ENCODE data around the gene TRIM41.
"Not testable (repeated sequence)": the region's sequence is repeated elsewhere in the genome, so short reads cannot be mapped to it uniquely, and the experiment has no call there.

Gene TRIM41

DNA sequence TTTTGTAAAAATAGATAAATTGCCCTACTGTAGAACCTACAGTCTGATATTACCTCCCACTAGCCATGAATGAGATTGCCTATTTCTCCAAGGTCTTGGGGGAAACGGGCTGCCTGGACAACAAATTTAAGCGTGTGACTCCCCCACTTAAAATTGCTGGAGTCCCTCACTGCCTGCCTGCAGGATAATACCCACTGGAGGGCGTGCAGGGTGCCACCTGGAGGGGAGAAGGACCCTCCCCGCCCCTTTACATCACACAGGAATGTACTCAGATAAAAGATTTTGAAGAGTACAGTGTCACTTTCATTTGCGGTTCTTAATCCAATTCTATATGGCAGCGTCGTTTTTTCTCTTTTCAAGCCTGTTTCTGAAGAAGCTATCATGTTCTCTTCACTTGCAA, 11.9 kb upstream of the TRIM41 start:
- DNase-seq (ENCODE audit: low spot score), result no peak

DNA sequence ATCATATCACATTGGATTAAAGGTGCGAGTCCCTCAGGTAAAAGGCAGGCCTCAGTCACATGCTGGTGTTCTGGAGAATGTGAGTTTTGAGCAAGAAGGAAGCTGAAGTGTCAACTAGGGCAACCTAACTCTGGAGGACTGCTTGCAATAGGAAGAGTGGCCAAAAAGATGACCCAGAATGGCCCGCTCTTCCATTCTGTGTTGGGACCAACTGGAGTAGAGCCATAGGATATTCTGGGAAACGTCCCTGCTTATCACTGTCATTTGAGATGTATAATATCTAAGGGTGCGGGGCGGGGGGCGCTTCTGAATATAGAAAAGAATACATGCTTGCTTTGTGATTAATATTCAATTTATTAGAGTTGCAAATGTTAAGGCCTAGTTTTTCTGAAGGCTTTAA, 11.0 kb upstream of the TRIM41 start:
- DNase-seq (ENCODE audit: low spot score), result no peak

DNA sequence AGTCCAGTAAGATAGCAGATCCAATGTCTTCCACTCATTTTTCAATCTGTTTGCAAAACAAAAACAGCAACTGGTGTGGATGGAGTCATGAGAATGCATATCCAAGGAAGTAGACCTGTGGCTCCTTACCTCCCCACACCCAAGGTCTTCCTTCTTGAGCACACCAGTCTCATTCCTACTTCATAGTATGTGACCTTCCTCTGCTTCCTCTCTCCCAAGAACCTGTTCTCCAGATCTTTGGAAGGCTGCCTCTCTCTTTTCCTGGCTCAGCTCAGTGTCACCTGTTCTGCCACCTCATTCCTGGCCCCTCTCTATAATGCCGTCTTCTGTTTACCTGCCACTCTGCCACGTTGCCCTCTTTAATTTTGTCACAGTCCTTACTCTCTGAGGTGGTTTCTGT, 10.1 kb upstream of the TRIM41 start:
- no peak for DNase-seq (ENCODE audit: low spot score)

DNA sequence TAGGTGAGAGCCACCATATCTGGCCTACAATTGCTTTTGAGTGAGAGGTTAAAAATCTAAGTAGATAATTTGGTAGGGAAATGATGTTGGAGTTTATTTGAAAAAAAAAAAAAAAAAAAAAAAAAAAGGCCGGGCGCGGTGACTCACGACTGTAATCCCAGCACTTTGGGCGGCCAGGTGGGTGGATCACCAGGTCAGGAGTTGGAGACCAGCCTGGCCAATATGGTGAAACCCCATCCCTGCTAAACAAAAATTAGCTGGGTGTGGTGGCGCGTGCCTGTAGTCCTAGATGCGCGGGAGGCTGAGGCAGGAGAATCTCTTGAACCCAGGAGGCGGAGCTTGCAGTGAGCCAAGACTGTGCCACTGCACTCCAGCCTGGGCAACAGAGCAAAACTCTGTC, 8.8 kb upstream of the TRIM41 start:
- DNase-seq (ENCODE audit: low spot score), result not testable (repeated sequence)

DNA sequence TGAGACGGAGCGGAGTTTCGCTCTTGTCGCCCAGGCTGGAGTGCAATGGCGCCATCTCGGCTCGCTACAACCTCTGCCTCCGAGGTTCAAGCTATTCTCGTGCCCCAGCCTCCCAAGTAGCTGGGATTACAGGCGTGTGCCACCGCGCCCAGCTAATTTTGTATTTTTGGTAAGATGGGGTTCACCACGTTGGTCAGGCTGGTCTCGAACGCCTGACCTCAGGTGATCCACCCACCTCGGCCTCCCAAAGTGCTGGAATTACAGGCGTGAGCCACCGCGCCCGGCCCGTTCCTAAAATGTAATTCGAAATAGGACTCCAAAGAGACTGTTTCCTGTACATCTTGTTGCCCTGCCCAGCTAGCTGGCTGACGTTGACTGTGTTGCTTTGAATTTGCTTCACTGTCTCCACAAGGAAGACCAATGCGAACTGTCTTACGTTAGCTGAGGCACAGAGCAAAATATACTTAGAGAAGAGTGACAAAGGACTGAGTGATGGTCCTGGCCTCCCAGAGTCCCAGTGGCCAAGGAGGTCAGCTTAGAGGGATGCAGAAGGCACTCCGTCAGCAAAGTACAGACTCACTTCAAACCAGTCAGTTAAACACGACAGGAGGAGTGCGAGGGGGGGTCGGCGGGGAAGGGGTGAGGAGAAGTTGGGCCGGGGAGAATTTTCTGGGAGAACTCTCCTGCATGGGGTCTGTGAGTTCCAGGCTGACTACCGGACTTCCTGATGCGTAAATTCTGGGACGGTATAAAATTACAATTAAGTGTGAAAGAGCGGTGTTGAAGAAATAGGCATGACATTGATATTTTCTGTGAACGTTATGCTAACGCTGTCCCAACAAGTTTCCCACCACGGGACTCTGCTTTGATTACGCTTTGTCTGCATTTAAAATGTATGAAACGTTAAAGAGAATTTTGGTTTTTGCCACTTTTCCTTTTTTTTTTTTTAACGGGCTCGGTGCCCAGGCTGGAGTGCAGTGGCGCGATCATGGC, 6.8 kb upstream of the TRIM41 start:
- no peak for DNase-seq (ENCODE audit: low spot score)

DNA sequence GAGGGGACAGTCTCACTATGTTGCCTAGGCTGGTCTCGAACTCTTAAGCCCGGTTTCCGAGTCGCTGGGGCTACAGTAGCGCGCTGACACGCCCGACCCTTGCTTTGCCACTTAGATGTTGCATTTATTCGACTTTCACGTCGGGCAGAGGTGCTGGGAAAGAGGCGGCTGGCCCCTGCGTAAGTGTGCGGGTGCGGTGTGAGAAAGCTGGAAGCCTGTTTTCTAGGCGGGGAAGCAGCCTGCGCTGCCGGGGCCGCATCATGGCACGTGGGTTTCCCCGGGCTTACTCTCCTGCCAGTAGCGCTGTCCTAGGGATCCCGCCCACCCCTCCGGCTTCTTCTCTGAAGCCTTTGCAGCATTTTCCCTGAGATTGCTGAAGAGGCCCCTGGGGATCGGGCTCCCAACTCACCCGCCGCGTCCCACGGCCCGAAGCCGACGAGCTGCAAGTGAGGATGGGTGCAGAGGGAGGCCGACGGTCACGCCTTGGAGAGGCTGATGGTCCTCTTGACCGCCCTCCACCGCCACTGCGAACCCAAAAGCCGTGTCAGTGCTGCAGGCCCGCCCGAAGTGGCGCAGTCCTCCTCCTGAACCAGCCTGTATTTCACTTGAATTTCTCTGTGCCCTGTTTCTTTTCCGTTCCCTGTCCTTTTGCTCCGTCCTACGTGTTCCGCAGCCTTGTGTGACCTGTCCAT, 5.8 kb upstream of the TRIM41 start:
- DNase-seq (ENCODE audit: low spot score), result no peak

DNA sequence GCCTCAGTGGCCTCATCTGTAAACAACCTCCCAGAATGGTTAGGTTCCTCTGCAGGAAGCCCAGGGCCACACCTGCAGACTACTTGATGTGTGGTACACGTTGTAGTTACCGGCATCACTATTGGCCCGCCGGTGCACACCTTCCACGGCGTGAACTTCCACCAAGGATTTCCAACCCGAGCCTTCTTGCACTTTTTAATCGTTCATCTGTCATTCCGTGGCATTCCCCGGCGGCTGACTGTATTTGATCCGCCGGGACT, 5.3 kb upstream of the TRIM41 start:
- DNase-seq (ENCODE audit: low spot score), result no peak

DNA sequence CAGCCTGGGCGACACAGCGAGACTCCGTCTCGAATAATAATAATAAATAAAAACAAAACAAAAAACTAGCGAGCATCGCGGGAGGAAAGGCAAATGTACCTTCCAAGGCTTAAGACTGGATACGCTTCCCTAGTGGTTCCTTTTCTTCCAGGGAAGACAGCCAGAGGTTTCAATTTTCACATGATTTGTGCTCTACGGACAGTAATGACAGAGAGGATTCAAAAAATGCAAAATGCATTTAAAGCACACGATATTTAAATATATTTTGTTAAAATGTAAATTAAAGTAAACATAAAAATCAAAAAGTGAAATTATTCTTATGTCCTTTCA, 4.3 kb upstream of the TRIM41 start:
- DNase-seq (ENCODE audit: low spot score), result no peak

DNA sequence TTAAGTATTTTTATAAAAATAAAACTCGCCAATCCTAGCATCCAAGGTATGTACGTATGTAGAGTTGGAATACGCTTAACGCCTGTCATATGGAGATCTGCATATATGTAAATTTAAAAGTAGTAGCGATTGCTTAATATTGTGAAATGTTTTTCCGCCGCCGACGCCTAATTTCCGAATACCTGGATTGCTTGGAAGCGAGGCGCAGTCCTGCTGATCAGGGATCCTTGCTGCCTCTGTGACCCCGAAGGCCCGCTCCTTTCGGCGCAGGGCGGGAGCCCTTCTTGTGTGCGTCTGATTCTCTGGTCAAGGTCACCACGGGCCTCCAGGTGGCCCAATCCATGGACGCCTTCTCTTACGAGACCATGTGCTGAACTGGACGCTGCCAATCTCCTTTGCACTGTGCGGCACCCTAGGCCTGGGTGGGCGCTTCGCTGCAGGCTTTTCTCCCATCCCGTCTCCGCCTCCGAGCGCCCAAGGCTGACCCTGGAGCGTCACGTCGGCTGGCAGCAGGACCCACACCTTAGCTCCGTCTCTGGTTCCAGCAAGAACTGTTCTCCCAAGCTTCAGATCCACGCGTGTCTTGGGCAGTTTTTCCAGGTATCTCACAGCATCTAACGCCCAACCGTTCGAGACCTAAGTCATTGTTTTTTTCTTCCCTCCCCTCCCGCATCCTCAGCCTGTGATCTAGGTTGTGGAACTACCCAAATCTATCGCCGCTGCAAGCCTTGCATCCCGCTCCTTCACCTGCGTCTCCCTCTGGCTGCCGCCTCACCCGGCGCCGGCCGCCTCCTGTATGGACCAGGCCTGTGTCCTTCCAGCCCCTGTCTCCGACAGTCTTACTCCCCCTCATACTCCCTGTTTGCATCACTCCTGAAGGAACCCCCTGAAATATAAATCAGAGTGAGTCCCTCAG, 3.6 kb upstream of the TRIM41 start:
- no peak for DNase-seq (ENCODE audit: low spot score)

DNA sequence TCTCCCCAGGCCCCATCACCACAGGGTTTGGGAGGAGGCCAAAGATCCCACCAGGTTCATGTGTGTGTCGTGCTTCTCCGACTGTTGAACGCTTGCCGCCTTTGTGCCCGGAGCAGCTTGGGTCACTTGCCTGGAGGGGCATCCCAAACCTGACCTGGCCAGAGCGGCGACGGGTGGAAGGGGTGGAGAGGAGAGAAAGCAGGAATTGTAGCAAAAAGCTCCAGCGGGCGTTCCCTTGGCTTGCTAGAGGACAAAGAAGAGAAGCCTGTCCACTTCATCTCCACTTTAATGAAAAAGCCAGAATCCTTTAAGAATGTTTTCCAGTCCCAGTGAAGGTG, 2.9 kb upstream of the TRIM41 start:
- DNase-seq (ENCODE audit: low spot score), result no peak

DNA sequence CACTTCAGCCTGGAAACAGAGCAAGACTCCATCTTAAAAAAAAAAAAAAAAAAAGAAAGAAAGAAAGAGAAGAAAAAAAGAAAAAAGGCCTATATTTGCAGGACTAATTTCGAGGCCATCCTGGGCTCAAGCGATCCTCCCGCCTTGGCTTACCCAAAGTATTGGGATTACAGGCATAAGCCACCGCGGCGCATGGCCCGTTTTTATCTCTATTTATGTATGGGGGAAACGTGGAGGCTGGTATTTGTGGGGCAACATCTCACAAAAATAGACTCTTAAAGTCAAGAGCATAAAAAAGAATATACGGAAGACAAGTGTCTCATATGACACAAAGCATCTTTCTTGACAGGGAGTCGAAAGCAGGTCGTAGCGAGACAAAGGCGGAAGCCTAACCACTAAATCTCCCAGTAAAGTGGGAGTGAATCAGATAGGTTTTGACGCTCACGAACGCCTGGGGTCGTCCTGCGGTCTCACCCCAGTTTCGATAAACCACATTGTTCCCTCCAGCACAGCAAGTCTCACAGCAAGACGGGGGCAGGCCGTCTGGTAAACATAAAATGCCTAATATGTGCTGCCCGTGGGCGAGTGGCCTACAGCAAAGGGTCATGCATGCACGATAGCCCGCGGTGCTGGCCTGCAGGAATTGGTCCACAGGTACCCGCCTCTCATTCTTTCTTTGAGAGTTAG, 1.8 kb upstream of the TRIM41 start:
- DNase-seq (ENCODE audit: low spot score), result no peak

DNA sequence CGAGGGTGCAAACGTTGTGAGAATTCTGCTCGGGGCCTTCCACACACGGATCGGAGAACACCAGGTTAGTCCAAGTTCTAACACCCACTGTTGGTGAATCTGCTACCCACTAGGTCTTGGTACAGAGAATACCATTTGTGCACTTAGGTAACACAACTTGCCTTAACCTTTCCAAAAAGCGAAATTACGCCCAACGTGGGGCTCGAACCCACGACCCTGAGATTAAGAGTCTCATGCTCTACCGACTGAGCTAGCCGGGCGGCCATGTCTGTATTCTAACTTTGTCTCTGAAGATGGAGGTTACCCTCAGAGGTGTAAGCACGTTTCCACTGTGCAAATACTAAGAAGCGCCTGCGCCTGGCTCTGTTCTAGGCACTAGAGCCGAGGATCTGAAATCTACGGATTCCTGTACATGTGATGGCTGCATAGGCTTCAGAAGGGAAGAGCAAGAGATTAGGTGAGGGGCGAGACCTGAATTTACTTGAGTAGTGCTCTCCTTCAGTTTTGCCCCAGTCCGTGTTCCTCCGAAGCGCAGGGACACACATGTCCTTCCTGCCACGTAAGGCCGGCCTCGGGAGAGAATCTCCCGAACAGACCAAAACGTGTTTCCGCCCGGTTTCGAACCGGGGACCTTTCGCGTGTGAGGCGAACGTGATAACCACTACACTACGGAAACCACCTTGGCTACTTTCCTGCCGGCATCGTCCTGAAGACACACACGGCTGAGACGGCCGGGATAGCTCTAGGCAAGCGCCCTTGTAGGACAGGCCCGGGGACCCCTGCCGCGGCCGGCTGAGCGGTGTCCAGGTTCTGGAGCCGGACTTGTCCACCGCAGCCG, 1.1 kb upstream of the TRIM41 start:
- DNase-seq (ENCODE audit: low spot score), result peak; percentile 99

DNA sequence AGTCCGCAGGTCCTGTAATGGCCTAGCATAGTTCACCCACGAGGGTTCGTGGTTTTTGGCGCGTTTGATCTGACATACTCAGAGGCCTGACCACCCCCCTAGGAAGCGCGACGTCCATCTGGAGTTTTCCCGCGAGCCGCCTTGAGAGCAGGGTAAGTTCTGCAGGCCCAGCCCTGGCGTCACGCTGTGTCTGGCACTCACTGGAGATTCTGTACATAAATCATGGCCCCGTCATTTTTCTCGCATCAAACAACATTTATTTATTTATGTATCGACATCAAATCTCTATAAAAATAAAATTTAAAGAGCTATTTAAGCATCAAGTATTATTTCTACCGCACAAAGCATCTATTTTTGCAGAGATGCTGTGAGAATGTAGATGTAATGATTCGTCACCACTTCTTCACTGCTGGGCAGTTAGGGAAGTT, 437 bp upstream of the TRIM41 start:
- DNase-seq (ENCODE audit: low spot score), result no peak

DNA sequence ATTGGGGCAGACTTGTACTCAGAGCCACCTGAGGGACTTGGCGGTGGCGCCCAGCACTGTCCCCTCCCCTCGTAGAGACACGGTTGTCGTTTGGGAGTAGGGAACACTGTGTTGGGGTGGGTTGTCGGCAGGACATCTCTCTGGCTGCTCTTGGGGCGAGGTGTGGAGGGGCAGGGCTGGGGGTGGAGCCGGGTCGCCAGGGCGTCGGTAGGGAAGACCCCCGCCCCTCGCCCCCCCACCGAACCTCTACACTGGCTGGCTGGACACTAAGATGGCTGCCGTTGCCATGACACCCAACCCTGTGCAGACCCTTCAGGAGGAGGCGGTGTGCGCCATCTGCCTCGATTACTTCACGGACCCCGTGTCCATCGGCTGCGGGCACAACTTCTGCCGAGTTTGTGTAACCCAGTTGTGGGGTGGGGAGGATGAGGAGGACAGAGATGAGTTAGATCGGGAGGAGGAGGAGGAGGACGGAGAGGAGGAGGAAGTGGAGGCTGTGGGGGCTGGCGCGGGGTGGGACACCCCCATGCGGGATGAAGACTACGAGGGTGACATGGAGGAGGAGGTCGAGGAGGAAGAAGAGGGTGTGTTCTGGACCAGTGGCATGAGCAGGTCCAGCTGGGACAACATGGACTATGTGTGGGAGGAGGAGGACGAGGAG, 778 bp downstream of the TRIM41 start:
- no peak for DNase-seq (ENCODE audit: low spot score)

DNA sequence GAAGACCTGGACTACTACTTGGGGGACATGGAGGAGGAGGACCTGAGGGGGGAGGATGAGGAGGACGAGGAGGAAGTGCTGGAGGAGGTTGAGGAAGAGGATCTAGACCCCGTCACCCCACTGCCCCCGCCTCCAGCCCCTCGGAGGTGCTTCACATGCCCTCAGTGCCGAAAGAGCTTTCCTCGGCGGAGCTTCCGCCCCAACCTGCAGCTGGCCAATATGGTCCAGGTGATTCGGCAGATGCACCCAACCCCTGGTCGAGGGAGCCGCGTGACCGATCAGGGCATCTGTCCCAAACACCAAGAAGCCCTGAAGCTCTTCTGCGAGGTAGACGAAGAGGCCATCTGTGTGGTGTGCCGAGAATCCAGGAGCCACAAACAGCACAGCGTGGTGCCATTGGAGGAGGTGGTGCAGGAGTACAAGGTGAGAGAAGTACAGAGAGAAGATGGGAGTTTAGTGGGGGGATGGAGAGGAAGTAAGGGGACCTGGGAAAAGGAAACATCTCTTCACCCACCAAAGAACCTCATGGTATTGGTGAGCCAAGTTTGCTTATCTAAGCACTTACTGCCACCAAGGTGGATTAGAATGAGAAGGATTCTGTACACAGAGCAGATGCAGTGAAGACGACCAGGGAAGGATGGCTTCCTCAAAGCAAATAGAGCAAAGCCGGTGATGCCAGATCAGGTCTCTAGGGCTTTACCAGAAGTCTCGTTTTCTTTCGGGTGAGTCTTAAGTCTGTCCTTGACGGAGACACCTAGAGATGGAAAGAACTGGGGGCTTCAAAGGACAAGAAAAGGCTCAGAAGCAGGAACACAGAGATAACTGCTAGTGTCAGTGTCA, 1.5 kb downstream of the TRIM41 start:
- DNase-seq (ENCODE audit: low spot score), result no peak

DNA sequence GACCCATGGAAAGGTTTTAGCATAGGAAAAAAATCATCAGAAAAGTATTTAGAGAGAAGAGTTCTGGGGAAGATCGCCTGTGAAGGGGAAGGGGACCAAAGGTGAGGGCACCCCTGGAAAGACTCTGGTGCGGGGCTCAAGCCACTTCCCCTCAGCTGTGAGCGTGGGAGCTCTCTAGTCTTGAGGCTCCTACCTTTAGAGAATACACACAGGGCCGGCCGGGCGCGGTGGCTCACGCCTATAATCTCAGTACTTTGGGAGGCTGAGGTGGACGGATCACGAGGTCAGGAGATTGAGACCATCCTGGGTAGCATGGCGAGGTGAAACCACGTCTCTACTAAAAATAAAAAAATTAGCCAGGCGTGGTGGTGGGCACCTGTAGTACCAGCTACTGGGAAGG, 6.9 kb downstream of the TRIM41 start:
- no peak for DNase-seq (ENCODE audit: low spot score)

DNA sequence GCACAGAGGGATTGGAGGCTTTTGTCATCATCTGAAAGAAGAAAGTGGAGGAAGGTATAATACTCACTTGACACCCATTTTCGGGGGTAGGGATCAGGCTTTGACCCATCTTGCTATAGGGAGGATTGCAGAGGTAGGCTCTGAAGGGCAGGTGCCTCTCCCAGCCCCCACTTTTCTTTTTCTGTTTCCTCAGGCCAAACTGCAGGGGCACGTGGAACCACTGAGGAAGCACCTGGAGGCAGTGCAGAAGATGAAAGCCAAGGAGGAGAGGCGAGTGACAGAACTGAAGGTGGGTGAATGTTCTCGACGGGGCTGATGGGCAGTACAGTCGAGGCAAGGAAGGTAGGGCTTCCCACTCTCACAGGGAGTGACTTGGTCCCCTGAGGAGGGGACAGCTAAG, 7.5 kb downstream of the TRIM41 start:
- DNase-seq (ENCODE audit: low spot score), result no peak

DNA sequence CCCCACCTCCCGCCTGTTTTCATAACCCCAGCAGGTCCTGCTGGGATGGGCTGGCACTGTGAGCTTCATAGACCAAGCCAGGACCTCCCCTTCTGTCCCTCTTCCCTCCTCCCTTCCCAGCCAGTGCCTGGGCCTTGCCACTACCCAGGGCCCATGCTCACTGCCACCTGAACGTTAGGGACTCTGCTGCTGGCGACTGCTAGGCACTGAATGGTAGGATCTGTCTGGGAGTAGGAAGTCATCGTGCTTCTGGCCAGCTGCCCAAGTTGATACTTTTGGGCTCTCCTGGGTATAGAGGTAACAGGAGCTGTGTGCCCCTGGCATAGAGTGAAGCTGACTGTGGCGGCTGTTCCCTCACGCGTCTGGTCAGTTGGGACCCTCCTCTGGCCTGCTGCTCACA, 8.4 kb downstream of the TRIM41 start:
- no peak for DNase-seq (ENCODE audit: low spot score)

DNA sequence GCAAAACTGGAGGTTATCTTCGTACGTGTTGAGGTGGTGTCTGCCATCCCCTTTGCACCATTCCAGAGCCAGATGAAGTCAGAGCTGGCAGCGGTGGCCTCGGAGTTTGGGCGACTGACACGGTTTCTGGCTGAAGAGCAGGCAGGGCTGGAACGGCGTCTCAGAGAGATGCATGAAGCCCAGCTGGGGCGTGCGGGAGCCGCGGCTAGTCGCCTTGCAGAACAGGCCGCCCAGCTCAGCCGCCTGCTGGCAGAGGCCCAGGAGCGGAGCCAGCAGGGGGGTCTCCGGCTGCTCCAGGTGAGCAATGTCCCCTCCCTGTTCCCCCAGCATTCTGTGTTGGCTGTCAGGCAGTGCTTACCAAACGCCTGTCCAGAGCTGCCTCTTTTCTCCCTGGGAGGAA, 9.5 kb downstream of the TRIM41 start:
- DNase-seq (ENCODE audit: low spot score), result no peak

Data from left forelimb (tissue), 1 donor.